IMR-90 (cell line): ENCODE results near the gene CD7. TPM values are rescaled to one million over a fixed set of nuclear protein-coding genes. Genes with fewer than 3 reads are reported as not detected.

Source experiments
- ATAC-seq: fragments of 200-7000 bp; cut with Tn5 transposase; 2 replicates; pipeline ENCODE4 v1.9.1; 2020; ENCODE audit warnings: low read depth, mild to moderate bottlenecking, moderate library complexity
- BruUV-seq: library from RNA; stranded (reverse); fragments of 400-500 nt; replicated peaks from 2 replicates; lab custom pipeline; 2021; lab: Mats Ljungman, UMichigan
- CTCF ChIA-PET: fragments of 300-600 bp; formaldehyde crosslinking; extraction: SDS; loops from one replicate; lab custom pipeline; 2021; ENCODE audit warnings: antibody characterized with exemption; lab: Yijun Ruan, JAX
- POLR2A ChIA-PET: fragments of 300-600 bp; sonication (Branson Sonifier 250); formaldehyde crosslinking; loops from one replicate; lab custom pipeline; 2022; ENCODE audit warnings: antibody characterized with exemption; ENCODE audit not compliant: unreplicated experiment; lab: Charles Lee
- DNase-seq: peaks from one replicate; pipeline ENCODE4 v3.0.0; 2013
- H2AFZ ChIP-seq: replicated peaks from 2 replicates; pipeline ENCODE3; 2013; ENCODE audit warnings: low read length, mild to moderate bottlenecking; ENCODE audit not compliant: poor library complexity
- H2AK5ac ChIP-seq: 2 replicates; pipeline ENCODE4 v1.6.1; 2013; ENCODE audit warnings: low read depth, low read length, inconsistent platforms
- H2AK9ac ChIP-seq: replicated peaks from 2 replicates; pipeline ENCODE3; 2013; ENCODE audit warnings: mild to moderate bottlenecking, low read depth, low read length, moderate library complexity; ENCODE audit not compliant: poor library complexity
- H2BK120ac ChIP-seq: 2 replicates; pipeline ENCODE4 v1.6.1; 2013; ENCODE audit warnings: low read depth, low read length, inconsistent platforms
- H2BK15ac ChIP-seq: 3 replicates; pipeline ENCODE4 v1.6.1; 2013; ENCODE audit warnings: low read depth, low read length, inconsistent platforms
- H2BK20ac ChIP-seq: 2 replicates; pipeline ENCODE4 v1.6.1; 2013; ENCODE audit warnings: low read depth, mild to moderate bottlenecking, inconsistent platforms, low read length, moderate library complexity
- H2BK5ac ChIP-seq: 2 replicates; pipeline ENCODE4 v1.6.1; 2013; ENCODE audit warnings: mild to moderate bottlenecking, low read depth, low read length, inconsistent platforms; ENCODE audit not compliant: poor library complexity, severe bottlenecking
- H3K14ac ChIP-seq: replicated peaks from 2 replicates; pipeline ENCODE4 v1.6.1; 2013; ENCODE audit warnings: low read depth, low read length, inconsistent platforms
- H3K18ac ChIP-seq: 2 replicates; pipeline ENCODE4 v1.6.1; 2013; ENCODE audit warnings: low read depth, low read length, control low read depth
- H3K23ac ChIP-seq: 2 replicates; pipeline ENCODE4 v1.6.1; 2013; ENCODE audit warnings: low read depth, low read length, inconsistent platforms
- H3K27ac ChIP-seq: 2 replicates; pipeline ENCODE4 v1.5.1; 2013; ENCODE audit warnings: mild to moderate bottlenecking, control low read depth, low read length; ENCODE audit not compliant: insufficient read depth
- H3K27me3 ChIP-seq: 2 replicates; pipeline ENCODE4 v1.6.1; 2013; ENCODE audit warnings: low read length; ENCODE audit not compliant: control insufficient read depth, insufficient read depth
- H3K36me3 ChIP-seq: 2 replicates; pipeline ENCODE4 v1.6.1; 2013; ENCODE audit warnings: low read length, mixed read lengths; ENCODE audit not compliant: control insufficient read depth, insufficient read depth
- H3K4ac ChIP-seq: 2 replicates; pipeline ENCODE4 v1.6.1; 2013; ENCODE audit warnings: low read depth, low read length, inconsistent platforms
- H3K4me1 ChIP-seq: 2 replicates; pipeline ENCODE4 v1.6.1; 2013; ENCODE audit warnings: low read length, mixed read lengths; ENCODE audit not compliant: control insufficient read depth, insufficient read depth
- H3K4me2 ChIP-seq: 2 replicates; pipeline ENCODE4 v1.6.1; 2013; ENCODE audit warnings: low read depth, mild to moderate bottlenecking, control low read depth, low read length, moderate library complexity
- H3K4me3 ChIP-seq: 2 replicates; pipeline ENCODE4 v1.5.1; 2013; ENCODE audit warnings: low read depth, mild to moderate bottlenecking, control low read depth, low read length, moderate library complexity; ENCODE audit not compliant: insufficient read depth
- H3K56ac ChIP-seq: 2 replicates; pipeline ENCODE4 v1.6.1; 2013; ENCODE audit warnings: low read length, inconsistent platforms; ENCODE audit not compliant: insufficient read depth; ENCODE audit errors: extremely low read depth
- H3K79me1 ChIP-seq, 2 experiments: 2 replicates each; pipeline ENCODE4 v1.6.1; 2013; ENCODE audit warnings: low read length in 2 of 2, inconsistent platforms in 1 of 2, low read depth in 1 of 2
- H3K9ac ChIP-seq: 2 replicates; pipeline ENCODE4 v1.6.1; 2013; ENCODE audit warnings: low read depth, low read length, control low read depth
- H3K9me1 ChIP-seq: 2 replicates; pipeline ENCODE4 v1.6.1; 2013; ENCODE audit warnings: low read length, inconsistent platforms; ENCODE audit not compliant: insufficient read depth
- H3K9me3 ChIP-seq: 2 replicates; pipeline ENCODE4 v1.6.1; 2013; ENCODE audit warnings: low read length; ENCODE audit not compliant: control insufficient read depth, insufficient read depth
- H4K20me1 ChIP-seq: 2 replicates; pipeline ENCODE4 v1.6.1; 2013; ENCODE audit warnings: low read length, inconsistent platforms; ENCODE audit not compliant: insufficient read depth
- H4K5ac ChIP-seq: 2 replicates; pipeline ENCODE4 v1.6.1; 2013; ENCODE audit warnings: mild to moderate bottlenecking, low read depth, low read length, control low read depth
- H4K8ac ChIP-seq, 2 experiments: 2 replicates each; pipeline ENCODE4 v1.6.1; 2013; ENCODE audit warnings: low read depth in 2 of 2, low read length in 2 of 2, control low read depth in 1 of 2, inconsistent platforms in 1 of 2
- H4K91ac ChIP-seq: 2 replicates; pipeline ENCODE4 v1.6.1; 2013; ENCODE audit warnings: low read depth, low read length, inconsistent platforms; ENCODE audit not compliant: insufficient read depth
- BHLHE40 ChIP-seq: fragments of 150-350 bp; IDR thresholded peaks from 2 replicates; pipeline ENCODE4 v1.6.1; 2016; ENCODE audit warnings: mild to moderate bottlenecking, low read depth, low read length
- CEBPB ChIP-seq: IDR thresholded peaks from 2 replicates; pipeline ENCODE4 v1.6.1; 2012; ENCODE audit warnings: low read depth, low read length, improper control_type of control experiment
- CHD1 ChIP-seq: IDR thresholded peaks from 2 replicates; pipeline ENCODE4 v1.6.1; 2012; ENCODE audit warnings: low read depth, low read length, improper control_type of control experiment
- CTCF ChIP-seq: conservative IDR thresholded peaks from 2 replicates; pipeline ENCODE4 v1.5.1; 2012; ENCODE audit warnings: mild to moderate bottlenecking, low read depth, low read length, improper control_type of control experiment
- FOS ChIP-seq: fragments of 150-350 bp; IDR thresholded peaks from 2 replicates; pipeline ENCODE4 v1.6.1; 2016; ENCODE audit warnings: low read depth, low read length
- MAFK ChIP-seq: IDR thresholded peaks from 2 replicates; pipeline ENCODE4 v1.6.1; 2012; ENCODE audit warnings: low read depth, low read length, improper control_type of control experiment
- MAZ ChIP-seq: IDR thresholded peaks from 2 replicates; pipeline ENCODE4 v1.6.1; 2012; ENCODE audit warnings: low read depth, mild to moderate bottlenecking, low read length, improper control_type of control experiment, moderate library complexity, borderline replicate concordance
- MXI1 ChIP-seq: IDR thresholded peaks from 2 replicates; pipeline ENCODE4 v1.6.1; 2012; ENCODE audit warnings: low read depth, mild to moderate bottlenecking, low read length, moderate library complexity, borderline replicate concordance
- NFE2L2 ChIP-seq: fragments of 150-350 bp; IDR thresholded peaks from 2 replicates; pipeline ENCODE4 v1.6.1; 2016; ENCODE audit warnings: low read depth, mild to moderate bottlenecking, low read length
- POLR2A ChIP-seq: IDR thresholded peaks from 2 replicates; pipeline ENCODE4 v1.6.1; 2012; ENCODE audit warnings: mild to moderate bottlenecking, low read depth, low read length
- RCOR1 ChIP-seq: IDR thresholded peaks from 2 replicates; pipeline ENCODE4 v1.6.1; 2012; ENCODE audit warnings: mild to moderate bottlenecking, low read length, improper control_type of control experiment; ENCODE audit not compliant: insufficient replicate concordance
- RFX5 ChIP-seq: IDR thresholded peaks from 2 replicates; pipeline ENCODE4 v1.8.0; 2012; ENCODE audit warnings: low read depth, mild to moderate bottlenecking, low read length, moderate library complexity
- SMC3 ChIP-seq: fragments of 150-350 bp; IDR thresholded peaks from 2 replicates; pipeline ENCODE4 v1.6.1; 2016; ENCODE audit warnings: low read depth, mild to moderate bottlenecking, antibody characterized with exemption, low read length, moderate library complexity
- WGBS, 2 experiments: methylation state at CpG; one replicate each; pipeline versions ENCODE4 v1.1.5 to v1.1.7; 2013; ENCODE audit warnings: missing lambda C conversion rate in 2 of 2; ENCODE audit not compliant: insufficient read length in 1 of 2; ENCODE audit errors: extremely low coverage in 2 of 2; 5-methylcytosine and 5-hydroxymethylcytosine counted together
- dilution Hi-C: fragments of 300-500 bp; cut with HindIII; formaldehyde crosslinking; loops from one replicate; pipeline ENCODE4 v1.14.3; 2018; ENCODE audit warnings: low sequenced_read_pairs; ENCODE audit not compliant: unreplicated experiment
- in situ Hi-C: fragments of 300-500 bp; cut with MboI; formaldehyde crosslinking; loops from 3 replicates; pipeline ENCODE4 v1.14.3; 2019; ENCODE audit warnings: low sequenced_read_pairs, inconsistent platforms, mixed read lengths
- intact Hi-C: fragments of 100-400 bp; cut with micrococcal nuclease; formaldehyde crosslinking; loops from 2 replicates; pipeline ENCODE4 v1.10.0; 2022
- polyA plus RNA-seq, 3 experiments: library from polyadenylated mRNA; depleted of rRNA; stranded (reverse); fragments of >200 nt; gene quantifications; 2 replicates each; pipeline ENCODE4 v1.2.3, GENCODE V29; 2012; ENCODE audit warnings: low replicate concordance in 1 of 3
- total RNA-seq: library from RNA; depleted of rRNA; stranded (reverse); fragments of >200 nt; gene quantifications from 2 replicates; pipeline ENCODE4 v1.2.3, GENCODE V29; 2012
- TF ChIP-seq, protein P1 (sequence below): fragments of 150-350 bp; IDR thresholded peaks from 2 replicates; pipeline ENCODE4 v1.6.1; 2017; ENCODE audit warnings: mild to moderate bottlenecking, antibody characterized with exemption, low read length, low read depth

The CD7 gene
- total and polyA plus RNA-seq, 2 of the 4 experiments (the other 2 are of a cell fraction), result not detected

DNA sequence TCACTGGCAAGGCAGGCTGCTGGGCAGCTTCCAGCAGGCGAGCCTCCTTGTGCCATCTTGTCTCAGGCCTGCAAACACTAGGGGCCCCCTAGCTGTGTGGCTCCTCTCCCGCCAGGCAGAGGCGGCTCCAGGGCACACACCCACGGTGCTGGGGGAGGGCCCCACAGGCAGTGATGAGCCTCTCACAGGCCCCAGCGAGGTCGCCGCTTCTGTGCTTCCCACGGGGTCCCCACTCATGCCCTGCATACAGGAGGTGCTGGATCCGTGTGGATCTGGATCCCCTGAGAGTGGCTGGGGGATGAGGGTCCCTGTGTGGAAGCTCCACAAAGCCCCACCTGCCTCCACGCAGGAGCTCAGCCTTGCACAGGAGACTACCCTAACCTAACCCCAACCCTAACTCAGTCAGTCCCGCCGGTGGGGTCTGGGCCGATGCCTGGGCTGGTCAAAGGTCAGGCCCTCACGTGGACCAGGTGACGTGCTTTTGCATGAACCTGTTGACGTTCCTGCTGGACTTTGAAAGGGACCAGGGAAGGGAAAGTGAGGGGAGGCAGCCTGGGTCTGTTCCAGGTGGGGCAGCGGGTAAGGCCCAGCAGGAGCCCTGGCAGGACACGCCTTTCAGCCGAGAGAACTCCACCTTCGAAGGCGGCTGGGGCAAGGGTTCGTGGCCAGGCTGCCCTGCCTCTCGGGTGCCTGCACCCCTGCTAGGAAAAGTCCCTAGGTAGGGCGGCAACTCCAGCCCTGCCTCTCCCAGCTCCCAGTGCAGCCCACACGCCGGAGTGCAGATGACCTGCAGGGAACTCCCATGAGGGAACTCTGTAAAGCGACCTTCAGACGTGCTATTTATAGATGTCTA lies 11.0 kb upstream of the CD7 start:
- Histone ChIP-seq H3K9ac (no peak overlapping the region), H2BK15ac (no peak overlapping the region), H4K20me1 (no peaks in the 10 kb centered on the region), H2BK120ac (no peak overlapping the region), H4K91ac (no peak overlapping the region), H3K36me3 (no peaks in the 10 kb centered on the region), H3K4ac (no peak overlapping the region), H2AFZ (peak overlapping the region; percentile 21), H3K27ac (no peak overlapping the region), H2BK5ac (no peak overlapping the region), H2AK9ac (no peak overlapping the region), H2BK20ac (no peak overlapping the region), H3K4me2 (no peak overlapping the region), H3K9me3 (no peaks in the 10 kb centered on the region), H4K8ac (no peak overlapping the region), H3K14ac (no peak overlapping the region), H3K79me1 (0 out of 4 replicates have a peak, but pooled peaks cover 0 to 3% of the 10 kb centered on the region in 2 experiments), H3K4me3 (no peak overlapping the region), H3K18ac (no peak overlapping the region), H3K23ac (no peak overlapping the region), H3K27me3 (peaks cover 10% of the 10 kb centered on the region), H4K5ac (no peak overlapping the region), H3K4me1 (peaks cover 13% of the 10 kb centered on the region), H3K9me1 (no peaks in the 10 kb centered on the region), H3K56ac (no peak overlapping the region), H2AK5ac (peak overlapping the region; percentile 7; the same call in 1 of the 2 replicates)
- ChIA-PET CTCF (no interaction called here), POLR2A (no interaction called here)
- in situ Hi-C loops (no loop called here), intact Hi-C loops (loop anchor here (10.0 kb wide), 1 partner anchor 294 kb away; the partner anchor contains the start of genes DCXR and RAC3), dilution Hi-C loops (no loop called here)
- no peak for DNase-seq
- BruUV-seq, result no TSS peak
- whole genome bisulfite sequencing, 2 experiments, result 72% methylated on average over 9 of the region's 28 CpGs; no CpG with 5 or more reads in 1 of the 2 experiments
- no peak for ATAC-seq
- TF ChIP-seq BHLHE40 (no peak), CTCF (no peak), RCOR1 (no peak), NFE2L2 (no peak), CEBPB (no peak), RFX5 (no peak), FOS (no peak), MAFK (no peak), MAZ (no peak), POLR2A (no peak), SMC3 (no peak), CHD1 (no peak), MXI1 (no peak)
- TF ChIP-seq, protein P1, sequence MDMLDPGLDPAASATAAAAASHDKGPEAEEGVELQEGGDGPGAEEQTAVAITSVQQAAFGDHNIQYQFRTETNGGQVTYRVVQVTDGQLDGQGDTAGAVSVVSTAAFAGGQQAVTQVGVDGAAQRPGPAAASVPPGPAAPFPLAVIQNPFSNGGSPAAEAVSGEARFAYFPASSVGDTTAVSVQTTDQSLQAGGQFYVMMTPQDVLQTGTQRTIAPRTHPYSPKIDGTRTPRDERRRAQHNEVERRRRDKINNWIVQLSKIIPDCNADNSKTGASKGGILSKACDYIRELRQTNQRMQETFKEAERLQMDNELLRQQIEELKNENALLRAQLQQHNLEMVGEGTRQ, result no peak
